NCI-H524 treated with DMSO at 0.1 percent for 48 hours (cell line): ENCODE results near the gene STX18.

ENCODE experiments used
- DNase-seq: peaks from one replicate; lab custom pipeline; 2025; lab: John Stamatoyannopoulos, UW

Gene STX18

DNA sequence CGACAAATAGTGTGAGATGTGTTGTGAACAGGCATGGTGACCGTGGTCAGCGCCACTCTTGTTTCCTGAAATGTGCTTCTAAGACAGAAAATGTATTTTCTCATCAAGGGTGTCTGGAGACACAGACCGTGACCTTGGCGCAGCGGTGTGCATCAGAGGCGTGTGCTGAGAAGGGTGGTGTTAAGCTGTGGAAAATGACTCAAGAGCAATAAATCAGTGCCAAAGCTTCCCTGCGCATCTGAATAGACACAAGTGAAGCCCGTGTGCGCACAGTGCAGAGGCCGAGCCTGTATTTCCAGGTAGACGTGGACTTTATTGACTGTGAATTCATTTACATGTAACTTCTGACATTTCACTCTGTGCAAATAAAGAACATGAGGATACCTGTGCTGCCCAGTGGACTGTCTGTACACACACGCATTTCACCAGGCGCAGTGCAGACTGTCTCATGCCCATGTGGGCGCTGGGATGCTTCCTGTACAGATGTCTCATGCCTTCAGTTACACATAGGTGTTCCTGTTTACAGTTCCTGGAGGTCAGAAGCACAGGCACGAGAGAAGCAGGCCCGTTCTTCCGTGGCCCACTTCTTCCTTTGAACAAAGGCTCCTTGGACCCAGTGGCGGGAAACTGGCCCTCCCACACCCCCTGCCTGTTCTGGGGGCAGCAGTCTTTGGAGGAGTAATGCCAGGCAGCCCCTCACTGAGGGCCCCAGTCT, 123.0 kb downstream of the STX18 start:
- no peak for DNase-seq

DNA sequence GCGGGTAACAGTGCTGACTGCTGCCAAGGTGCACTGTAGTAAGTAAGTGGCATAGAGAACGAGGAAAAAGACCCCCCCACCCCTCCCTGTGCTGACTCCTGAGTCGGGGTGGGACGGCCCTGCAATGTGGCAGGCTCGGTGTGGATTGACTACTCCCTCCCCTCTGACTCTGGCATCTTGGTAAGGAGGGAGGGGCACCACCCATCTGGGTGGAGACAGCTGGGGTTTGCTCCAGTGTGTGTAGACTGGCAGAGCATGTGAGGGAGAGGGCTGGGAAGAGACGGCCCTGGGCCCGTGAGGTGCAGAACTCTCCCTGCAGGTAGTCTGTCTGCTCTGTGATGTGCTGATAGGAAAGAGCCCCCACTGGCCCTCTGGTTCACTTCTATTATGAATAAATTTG, 124.0 kb downstream of the STX18 start:
- DNase-seq: no peak

DNA sequence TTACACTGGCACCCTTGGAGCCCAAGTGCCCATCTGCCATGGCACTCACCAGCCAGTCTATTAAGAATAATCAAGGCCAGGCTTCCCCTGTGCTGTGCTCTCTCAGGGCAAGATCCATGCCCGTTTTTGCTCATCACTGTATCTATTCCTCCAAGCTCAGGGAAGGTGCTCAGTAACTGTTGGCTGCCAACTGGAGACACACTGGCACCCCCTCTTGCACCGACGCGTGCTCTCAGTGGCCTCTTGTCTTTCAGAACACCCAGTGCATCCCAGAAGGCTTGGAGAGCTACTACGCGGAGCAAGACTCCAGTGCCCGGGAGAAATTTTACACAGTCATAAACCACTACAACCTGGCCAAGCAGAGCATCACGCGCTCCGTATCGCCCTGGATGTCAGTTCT, 124.9 kb downstream of the STX18 start:
- DNase-seq: no peak

DNA sequence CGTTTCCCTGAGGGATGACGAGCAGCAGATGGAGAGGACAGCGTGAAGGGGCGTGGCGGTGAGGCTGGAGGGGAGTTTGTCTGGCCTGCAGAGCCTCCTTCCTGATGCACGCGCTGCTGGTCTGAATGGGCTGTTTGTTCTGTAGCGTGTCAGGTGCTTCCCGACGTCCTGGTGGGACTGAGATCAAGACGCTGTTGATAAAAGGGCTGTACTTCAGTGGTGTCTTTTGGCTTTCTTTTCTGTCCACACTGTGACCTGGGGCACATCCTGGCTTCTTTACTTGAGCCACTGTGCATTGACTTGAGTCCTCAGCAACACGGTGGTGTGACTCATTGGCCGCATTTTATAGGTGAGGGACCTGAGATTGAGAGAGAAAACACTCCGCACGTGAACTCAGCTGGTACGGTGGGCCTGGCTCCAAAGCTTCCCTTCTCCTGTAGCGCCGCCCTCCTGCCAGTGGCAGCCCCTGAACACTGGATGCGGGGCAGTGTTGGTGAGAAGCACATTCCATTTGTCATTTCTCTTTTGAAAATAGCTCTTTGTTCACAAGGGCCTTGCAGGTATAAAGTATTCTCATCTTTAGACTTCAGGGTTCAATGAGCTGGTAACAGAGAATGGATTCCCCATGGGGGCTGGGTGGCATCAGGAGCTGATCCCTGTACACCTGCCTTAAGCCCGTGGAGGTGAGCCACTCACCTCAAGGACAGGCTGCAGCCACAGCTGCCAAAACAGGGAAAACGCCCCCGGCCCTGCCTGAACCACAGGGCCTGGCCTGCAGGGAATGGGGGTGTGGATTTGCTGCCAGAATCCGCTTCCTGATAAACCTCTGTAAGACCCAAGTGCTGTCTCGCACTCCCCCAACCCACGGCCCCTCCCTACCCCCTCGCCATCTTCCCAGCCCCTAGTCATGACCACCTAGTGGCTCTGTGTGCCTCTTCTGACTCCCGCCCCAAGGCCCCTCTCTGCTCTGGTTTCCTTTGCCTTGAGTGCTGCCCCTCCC, 125.7 kb downstream of the STX18 start:
- DNase-seq: no peak

- DNase-seq: no peak
Observed at GRCh38 chr4:4415107-4415805, 126.6 kb downstream of the STX18 start.

GRCh38 chr4:4413806-4414205, 128.0 kb downstream of the STX18 start:
- DNase-seq: no peak

DNA sequence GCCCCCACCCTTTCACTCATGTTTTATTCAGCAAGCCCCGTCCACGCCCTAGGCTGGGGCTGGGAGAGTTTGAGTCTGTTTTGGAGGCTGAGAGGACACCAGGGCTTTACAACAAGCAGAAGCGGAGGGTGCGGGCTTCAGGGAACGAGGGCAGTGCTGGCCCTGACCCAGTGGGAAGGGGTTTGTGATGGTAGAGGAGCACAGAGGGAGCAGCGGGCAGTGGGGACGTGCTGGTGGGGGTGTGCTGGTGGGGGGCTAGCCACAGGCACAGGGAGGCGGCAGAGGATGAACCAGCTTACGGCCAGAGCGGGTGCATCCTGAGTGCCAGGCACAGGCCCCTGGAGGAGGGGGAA, 128.5 kb downstream of the STX18 start:
- DNase-seq: no peak

GRCh38 chr4:4412641-4413372, 129.0 kb downstream of the STX18 start:
- no peak for DNase-seq

- DNase-seq: no peak
Observed at GRCh38 chr4:4411906-4412305, 129.9 kb downstream of the STX18 start.

DNA sequence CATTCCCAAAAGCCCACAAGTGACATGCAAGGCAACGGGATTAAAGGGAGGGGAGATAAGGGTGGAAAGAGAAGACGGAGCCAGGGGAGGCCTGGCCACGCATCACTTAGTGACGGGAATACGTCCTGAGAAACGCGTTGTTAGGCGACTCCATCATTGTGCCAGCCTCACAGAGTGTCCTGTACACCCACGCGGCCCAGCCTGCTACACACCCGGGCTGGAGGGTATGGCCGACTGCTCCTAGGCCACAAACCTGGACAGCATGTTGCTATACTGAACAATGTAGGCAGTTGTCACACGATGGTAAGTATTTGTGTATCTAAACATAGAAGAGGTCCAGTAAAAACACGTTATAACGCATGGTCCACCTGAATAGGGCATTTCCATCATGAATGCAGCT, 131.6 kb downstream of the STX18 start:
- no peak for DNase-seq

DNA sequence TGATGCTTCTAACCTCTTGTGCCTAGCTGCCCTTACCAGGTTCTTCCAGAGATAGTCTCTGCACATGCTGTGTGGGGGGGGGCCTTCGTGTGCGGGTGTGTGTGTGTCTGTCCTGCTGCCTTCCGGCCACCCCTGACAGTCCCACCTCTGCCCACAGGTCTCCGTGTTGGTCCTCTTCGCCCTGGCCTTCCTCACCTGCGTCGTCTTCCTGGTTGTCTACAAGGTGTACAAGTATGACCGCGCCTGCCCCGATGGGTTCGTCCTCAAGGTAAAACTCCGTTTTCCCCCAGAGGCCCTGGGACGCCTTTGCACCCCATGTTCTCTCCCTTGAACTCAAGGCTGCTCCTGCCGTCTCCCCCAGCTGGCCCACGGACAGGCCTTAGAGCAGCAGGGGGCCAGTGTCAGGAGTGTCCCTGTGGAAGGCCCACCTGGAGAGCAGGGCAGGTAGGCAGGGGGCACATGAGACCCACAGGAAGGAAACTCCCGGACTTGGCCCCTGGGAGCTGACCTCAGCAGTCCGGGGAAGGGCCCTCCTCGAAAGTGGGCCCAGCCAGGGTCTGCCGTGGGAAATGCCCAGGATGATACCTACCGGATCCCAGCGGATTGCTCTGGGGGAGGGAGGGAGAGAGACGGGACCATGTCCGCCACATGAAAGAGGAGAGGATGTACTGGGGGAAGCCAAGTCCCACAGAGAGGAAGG, 132.3 kb downstream of the STX18 start:
- DNase-seq: no peak

- DNase-seq: no peak
Observed at GRCh38 chr4:4408576-4409335, 133.1 kb downstream of the STX18 start.

DNA sequence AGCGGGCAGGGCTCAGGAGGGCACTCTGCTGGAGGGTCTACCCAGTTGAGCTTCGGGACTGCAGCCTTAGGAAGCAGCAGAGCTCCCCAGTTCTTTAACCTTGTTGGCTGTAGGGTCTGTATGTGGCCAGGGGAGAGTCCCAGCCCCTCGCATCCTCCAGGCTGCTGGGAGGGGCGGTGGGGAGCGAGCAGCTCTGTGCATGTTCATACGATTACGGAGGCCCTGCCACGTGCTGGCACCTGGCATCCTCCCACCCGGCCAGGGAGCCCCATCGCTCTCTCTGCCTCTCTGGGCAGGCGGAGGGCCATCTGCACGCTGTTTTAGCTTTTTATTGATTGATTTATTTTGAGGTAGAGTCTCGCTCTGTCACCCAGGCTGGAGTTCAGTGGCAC, 133.7 kb downstream of the STX18 start:
- DNase-seq: no peak

GRCh38 chr4:4407299-4408131, 134.3 kb downstream of the STX18 start:
- DNase-seq: no peak

DNA sequence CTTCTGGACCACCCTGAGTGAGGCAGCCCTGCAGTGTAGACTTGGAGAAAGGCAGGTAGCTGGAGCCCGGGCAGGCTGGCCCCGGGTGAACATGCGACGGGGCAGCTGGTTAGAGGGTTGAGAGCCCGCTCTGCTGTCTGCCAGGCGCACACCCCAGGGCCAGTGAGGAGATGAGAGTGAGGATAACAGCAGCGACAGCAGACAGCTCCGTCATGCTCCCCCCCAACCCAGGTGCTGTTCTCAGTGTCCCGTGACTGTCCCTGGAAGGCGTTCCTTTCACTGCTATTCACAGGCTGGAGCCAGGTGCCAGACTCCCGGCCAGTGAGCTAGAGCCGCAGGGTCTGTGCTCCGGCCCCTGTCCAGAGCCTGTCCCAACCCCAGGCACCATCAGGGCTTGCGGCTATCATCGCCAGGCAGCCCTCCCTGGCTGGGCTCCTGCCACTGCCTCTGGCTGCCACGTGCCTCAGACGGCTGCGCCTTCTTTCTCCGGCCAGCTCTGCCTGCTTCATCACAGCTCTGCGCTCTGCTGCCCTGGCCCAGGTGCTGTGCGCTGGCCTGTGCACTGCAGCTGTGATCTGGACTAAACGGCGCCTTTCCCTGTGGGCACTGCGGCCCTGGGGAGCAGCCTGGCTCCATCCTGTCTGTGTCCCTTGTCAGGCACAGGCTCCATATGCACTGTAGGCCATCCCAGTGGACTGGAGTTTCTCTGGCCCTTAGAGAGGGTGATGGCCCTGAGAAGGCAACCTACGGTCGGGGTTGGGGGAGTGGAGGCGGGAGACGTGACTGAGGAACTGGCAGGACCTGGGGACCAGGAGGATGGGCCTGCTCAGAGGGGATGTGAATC, 135.2 kb downstream of the STX18 start:
- no peak for DNase-seq

DNA sequence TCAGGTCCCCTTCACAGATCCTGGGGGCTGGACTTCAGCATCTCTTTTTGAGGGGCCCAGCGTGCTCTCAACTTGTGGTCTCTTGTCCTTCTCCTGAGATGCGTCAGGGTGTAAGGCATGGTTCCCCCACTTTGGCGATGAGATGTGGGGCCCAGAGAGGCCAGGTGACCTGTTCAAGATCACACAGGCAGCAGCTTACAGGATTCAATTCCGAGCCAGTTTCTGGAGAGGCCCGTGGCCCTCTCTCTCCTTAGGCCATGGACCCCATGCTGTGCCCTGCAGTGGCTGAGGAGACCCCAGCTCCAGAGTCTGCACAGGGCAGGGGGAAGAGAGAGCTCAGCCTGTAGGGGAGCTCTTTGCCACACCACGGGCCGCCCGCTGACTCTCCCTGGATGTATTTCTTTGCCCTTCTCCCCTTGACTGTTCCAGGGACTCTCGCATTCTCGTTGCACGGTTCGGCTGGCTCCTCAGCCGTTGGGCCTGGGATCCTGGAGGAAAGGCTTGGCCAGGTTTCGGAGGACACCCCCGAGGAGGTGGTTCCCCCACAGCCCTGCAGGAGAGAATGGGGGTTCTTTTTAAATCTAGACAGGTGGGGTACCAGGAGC, 136.4 kb downstream of the STX18 start:
- DNase-seq: no peak

GRCh38 chr4:4402966-4403365, 138.9 kb downstream of the STX18 start:
- no peak for DNase-seq

GRCh38 chr4:4401036-4401435, 140.8 kb downstream of the STX18 start:
- no peak for DNase-seq
